NT2/D1 (cell line): ENCODE measurements around the gene NAALADL2.

ENCODE experiments used
- SUZ12 ChIP-seq: IDR thresholded peaks from 2 replicates; pipeline ENCODE4 v1.6.1; 2011; ENCODE audit not compliant: insufficient read length, insufficient read depth; ENCODE audit errors: extremely low read depth
- YY1 ChIP-seq: IDR thresholded peaks from 2 replicates; pipeline ENCODE4 v1.6.1; 2011; ENCODE audit not compliant: insufficient read length, insufficient read depth
- ZNF274 ChIP-seq: IDR thresholded peaks from 2 replicates; pipeline ENCODE4 v1.6.1; 2011; ENCODE audit warnings: mild to moderate bottlenecking, low read depth, low read length

DNA sequence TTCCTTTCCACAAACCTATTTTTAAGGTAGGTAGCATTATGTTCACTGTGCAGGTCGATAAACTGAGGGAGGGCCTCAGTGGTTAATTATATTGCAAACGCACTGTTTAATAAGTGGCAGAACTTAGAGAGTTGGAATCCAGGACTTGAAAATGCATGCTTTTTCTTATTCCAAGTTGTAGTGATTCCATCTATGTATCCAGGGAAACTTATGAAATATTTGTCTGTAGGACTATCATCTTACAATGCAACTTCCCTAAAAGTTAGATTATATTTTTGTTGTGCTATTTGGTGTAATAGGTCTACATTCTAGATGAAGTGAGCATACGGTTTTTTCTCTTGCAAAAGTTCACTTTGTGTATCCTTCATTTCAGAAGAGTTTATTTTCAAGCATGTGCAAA, 419.5 kb downstream of the NAALADL2 start:
- no peak for TF ChIP-seq YY1
- TF ChIP-seq ZNF274, result no peak
- no peak for TF ChIP-seq SUZ12
